DND-41 (cell line): ENCODE results near the gene HMGN3.

ENCODE experiments used
- ATAC-seq: fragments of 200-7000 bp; cut with Tn5 transposase; 3 replicates; pipeline ENCODE4 v1.9.1; 2021; ENCODE audit warnings: low read depth; ENCODE audit not compliant: insufficient read depth
- DNase-seq: peaks from one replicate; pipeline ENCODE4 v3.0.0-alpha.2; 2020
- H2AFZ ChIP-seq: 2 replicates; pipeline ENCODE4 v1.6.0; 2012; ENCODE audit warnings: low read depth, low read length
- H3K27ac ChIP-seq: 2 replicates; pipeline ENCODE4 v1.5.1; 2012; ENCODE audit warnings: low read length, inconsistent platforms
- H3K27me3 ChIP-seq: fragments of 200-600 bp; sonication (generic); 2 replicates; pipeline ENCODE4 v1.6.0; 2012; ENCODE audit warnings: low read length, mild to moderate bottlenecking, inconsistent platforms; ENCODE audit not compliant: insufficient read depth, poor library complexity
- H3K36me3 ChIP-seq: 2 replicates; pipeline ENCODE4 v1.5.1; 2012; ENCODE audit warnings: low read length, inconsistent platforms; ENCODE audit not compliant: insufficient read depth
- H3K4me1 ChIP-seq: 2 replicates; pipeline ENCODE4 v1.5.1; 2012; ENCODE audit warnings: mild to moderate bottlenecking, low read length; ENCODE audit not compliant: insufficient read depth
- H3K4me2 ChIP-seq: 2 replicates; pipeline ENCODE4 v1.6.0; 2012; ENCODE audit warnings: mild to moderate bottlenecking, moderate library complexity, low read length, inconsistent platforms; ENCODE audit not compliant: insufficient read depth
- H3K4me3 ChIP-seq, 2 experiments: fragments of 200-600 bp in 1 of 2; shearing (Covaris generic) in 1 of 2; 2 replicates each; pipeline ENCODE4 v1.5.1; 2012 to 2016; ENCODE audit warnings: inconsistent platforms in 2 of 2, low read length in 2 of 2, mild to moderate bottlenecking in 2 of 2, low read depth in 1 of 2, moderate library complexity in 1 of 2
- H3K79me2 ChIP-seq: 2 replicates; pipeline ENCODE4 v1.6.0; 2012; ENCODE audit warnings: low read length, inconsistent platforms; ENCODE audit not compliant: insufficient read depth
- H3K9ac ChIP-seq: 2 replicates; pipeline ENCODE4 v1.6.0; 2012; ENCODE audit warnings: low read depth, mild to moderate bottlenecking, inconsistent platforms, low read length, moderate library complexity
- H3K9me3 ChIP-seq: 2 replicates; pipeline ENCODE4 v1.5.1; 2012; ENCODE audit warnings: low read length, moderate library complexity, mild to moderate bottlenecking, inconsistent platforms; ENCODE audit not compliant: insufficient read depth, severe bottlenecking
- H4K20me1 ChIP-seq: 2 replicates; pipeline ENCODE4 v1.6.0; 2012; ENCODE audit warnings: low read length; ENCODE audit not compliant: insufficient read depth
- EZH2 ChIP-seq: IDR thresholded peaks from 3 replicates; pipeline ENCODE4 v1.6.1; 2012; ENCODE audit warnings: borderline replicate concordance, low read depth, mild to moderate bottlenecking, moderate library complexity, low read length, inconsistent platforms; ENCODE audit not compliant: severe bottlenecking
- TF ChIP-seq, protein P1 (sequence below): IDR thresholded peaks from 2 replicates; pipeline ENCODE4 v1.5.1; 2012; ENCODE audit warnings: borderline replicate concordance, low read length, moderate library complexity, mild to moderate bottlenecking; ENCODE audit not compliant: poor library complexity, severe bottlenecking; ENCODE audit errors: extremely low read depth

Gene HMGN3

GRCh38 chr6:79157961-79158644 is 76.4 kb downstream of the HMGN3 start:
- no peak overlapping the region for H2AFZ ChIP-seq
- DNase-seq = no peak
- H3K4me1 ChIP-seq = no peaks in the 10 kb centered on the region
- no peak for ATAC-seq
- H3K9me3 ChIP-seq = no peaks in the 10 kb centered on the region
- no peak overlapping the region for H3K9ac ChIP-seq
- no peak for TF ChIP-seq EZH2
- TF ChIP-seq, protein P1, sequence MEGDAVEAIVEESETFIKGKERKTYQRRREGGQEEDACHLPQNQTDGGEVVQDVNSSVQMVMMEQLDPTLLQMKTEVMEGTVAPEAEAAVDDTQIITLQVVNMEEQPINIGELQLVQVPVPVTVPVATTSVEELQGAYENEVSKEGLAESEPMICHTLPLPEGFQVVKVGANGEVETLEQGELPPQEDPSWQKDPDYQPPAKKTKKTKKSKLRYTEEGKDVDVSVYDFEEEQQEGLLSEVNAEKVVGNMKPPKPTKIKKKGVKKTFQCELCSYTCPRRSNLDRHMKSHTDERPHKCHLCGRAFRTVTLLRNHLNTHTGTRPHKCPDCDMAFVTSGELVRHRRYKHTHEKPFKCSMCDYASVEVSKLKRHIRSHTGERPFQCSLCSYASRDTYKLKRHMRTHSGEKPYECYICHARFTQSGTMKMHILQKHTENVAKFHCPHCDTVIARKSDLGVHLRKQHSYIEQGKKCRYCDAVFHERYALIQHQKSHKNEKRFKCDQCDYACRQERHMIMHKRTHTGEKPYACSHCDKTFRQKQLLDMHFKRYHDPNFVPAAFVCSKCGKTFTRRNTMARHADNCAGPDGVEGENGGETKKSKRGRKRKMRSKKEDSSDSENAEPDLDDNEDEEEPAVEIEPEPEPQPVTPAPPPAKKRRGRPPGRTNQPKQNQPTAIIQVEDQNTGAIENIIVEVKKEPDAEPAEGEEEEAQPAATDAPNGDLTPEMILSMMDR = no peak
- H3K79me2 ChIP-seq = no peaks in the 10 kb centered on the region
- no peaks in the 10 kb centered on the region for H3K27me3 ChIP-seq
- no peaks in the 10 kb centered on the region for H3K36me3 ChIP-seq
- H3K4me2 ChIP-seq = no peak overlapping the region
- no peak overlapping the region for H3K4me3 ChIP-seq
- no peak overlapping the region for H3K27ac ChIP-seq
- no peaks in the 10 kb centered on the region for H4K20me1 ChIP-seq

DNA sequence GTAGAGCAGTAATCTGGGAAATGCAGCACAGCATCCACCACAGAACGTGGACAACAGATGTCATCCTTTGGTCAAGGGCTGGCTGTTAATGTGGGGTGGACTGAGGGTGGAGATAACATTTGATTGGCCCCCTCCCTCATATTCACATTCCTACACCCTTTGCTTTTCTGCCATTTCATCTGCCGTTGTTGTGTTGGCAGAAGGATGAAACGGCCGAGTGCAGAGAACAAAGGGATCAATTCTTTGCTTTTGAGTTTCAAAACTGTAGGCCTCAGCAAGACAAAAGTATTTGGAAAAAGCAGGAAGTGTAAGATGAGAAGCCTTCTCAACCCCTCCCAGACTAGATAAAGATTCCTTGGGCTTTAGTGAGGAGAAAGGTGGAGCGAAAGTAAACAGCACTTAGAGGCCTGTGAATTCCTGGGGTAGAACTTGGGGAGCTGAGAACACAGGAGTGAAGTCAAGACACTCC is 82.2 kb downstream of the HMGN3 start:
- TF ChIP-seq, protein P1 = no peak
- no peak for TF ChIP-seq EZH2
- no peak overlapping the region for H3K9ac ChIP-seq
- H3K4me2 ChIP-seq = no peak overlapping the region
- no peaks in the 10 kb centered on the region for H3K36me3 ChIP-seq
- ATAC-seq = no peak
- H2AFZ ChIP-seq = no peak overlapping the region
- no peak overlapping the region for H3K4me3 ChIP-seq
- H3K4me1 ChIP-seq = no peaks in the 10 kb centered on the region
- H4K20me1 ChIP-seq = no peaks in the 10 kb centered on the region
- H3K9me3 ChIP-seq = no peaks in the 10 kb centered on the region
- no peak for DNase-seq
- no peak overlapping the region for H3K27ac ChIP-seq
- no peaks in the 10 kb centered on the region for H3K27me3 ChIP-seq
- no peaks in the 10 kb centered on the region for H3K79me2 ChIP-seq
